RCC 7860 (cell line): ENCODE measurements around the gene HTRA3.

Experiments used
- DNase-seq: peaks from one replicate; pipeline ENCODE4 v3.0.0-alpha.2; 2015; ENCODE audit warnings: low spot score
- FAIRE-seq: peaks from 2 replicates; lab custom pipeline; 2012; peaks lifted over from hg19 to GRCh38; lab: Jason Lieb, UNC

Gene HTRA3

GRCh38 chr4:8322794-8323704, 53.5 kb downstream of the HTRA3 start:
- FAIRE-seq (no peak), DNase-seq (no peak)

- FAIRE-seq (no peak), DNase-seq (no peak)
Measured at GRCh38 chr4:8323947-8324555, 54.5 kb downstream of the HTRA3 start.

GRCh38 chr4:8324640-8325239, 55.2 kb downstream of the HTRA3 start:
- FAIRE-seq = no peak

GRCh38 chr4:8325291-8325973, 55.9 kb downstream of the HTRA3 start:
- no peak for FAIRE-seq

More at GRCh38 chr4:8324640-8325239, 55.2 kb downstream of the HTRA3 start:
- DNase-seq = no peak

GRCh38 chr4:8326206-8326605, 56.7 kb downstream of the HTRA3 start:
- DNase-seq = no peak
- no peak for FAIRE-seq

More at GRCh38 chr4:8325291-8325973, 55.9 kb downstream of the HTRA3 start:
- no peak for DNase-seq

GRCh38 chr4:8328456-8328855, 58.9 kb downstream of the HTRA3 start:
- FAIRE-seq = no peak
- no peak for DNase-seq

GRCh38 chr4:8328866-8329559, 59.5 kb downstream of the HTRA3 start:
- FAIRE-seq = no peak

GRCh38 chr4:8329560-8329858, 60.0 kb downstream of the HTRA3 start:
- FAIRE-seq (no peak), DNase-seq (no peak)

More at GRCh38 chr4:8328866-8329559, 59.5 kb downstream of the HTRA3 start:
- DNase-seq = no peak

- no peak for FAIRE-seq
- DNase-seq = no peak
Measured at GRCh38 chr4:8329859-8330761, 60.6 kb downstream of the HTRA3 start.

GRCh38 chr4:8330821-8331574, 61.4 kb downstream of the HTRA3 start:
- no peak for DNase-seq
- FAIRE-seq = no peak

- no peak for FAIRE-seq
- DNase-seq = no peak
Measured at GRCh38 chr4:8331575-8331955, 62.0 kb downstream of the HTRA3 start.

GRCh38 chr4:8332038-8332857, 62.7 kb downstream of the HTRA3 start:
- no peak for DNase-seq
- no peak for FAIRE-seq

- FAIRE-seq (no peak), DNase-seq (no peak)
Measured at GRCh38 chr4:8332891-8333331, 63.4 kb downstream of the HTRA3 start.

- DNase-seq = no peak
- no peak for FAIRE-seq
Measured at GRCh38 chr4:8333726-8334460, 64.3 kb downstream of the HTRA3 start.

GRCh38 chr4:8334786-8335460, 65.4 kb downstream of the HTRA3 start:
- DNase-seq (peak; percentile 61), FAIRE-seq (no peak)

- DNase-seq (no peak), FAIRE-seq (no peak)
Measured at GRCh38 chr4:8335848-8336247, 66.3 kb downstream of the HTRA3 start.
